Non-pigmented ciliary epithelial cell (primary cell): ENCODE results near the gene FBXL17.

Experiments used
- DNase-seq: peaks from one replicate; pipeline ENCODE4 v3.0.0-alpha.2; 2010; ENCODE audit warnings: low read depth

Gene FBXL17

GRCh38 chr5:108149369-108149768 lies 232.5 kb downstream of the FBXL17 start:
- no peak for DNase-seq

- DNase-seq: no peak
Measured at GRCh38 chr5:108148715-108149139, 233.2 kb downstream of the FBXL17 start.

- no peak for DNase-seq
Measured at GRCh38 chr5:108146222-108146621, 235.7 kb downstream of the FBXL17 start.

DNA sequence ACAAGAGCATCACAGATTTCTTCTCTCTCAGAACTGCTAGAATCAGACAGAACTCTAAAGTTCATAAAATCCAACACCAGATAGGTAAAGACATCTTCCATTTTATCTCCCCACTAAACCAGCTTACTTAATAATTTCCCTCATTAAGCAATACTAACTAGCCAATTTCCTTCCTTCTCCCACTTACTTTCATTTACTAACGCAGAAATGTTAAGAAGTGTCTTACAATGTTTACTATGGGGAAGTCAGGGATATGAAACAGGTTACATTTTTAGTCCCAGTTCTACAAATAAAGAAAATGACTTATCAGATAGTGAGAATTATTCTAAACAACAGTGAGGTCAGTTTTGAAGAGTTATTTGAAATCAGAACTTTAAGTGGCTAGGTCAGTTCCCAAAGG lies 236.5 kb downstream of the FBXL17 start:
- no peak for DNase-seq

DNA sequence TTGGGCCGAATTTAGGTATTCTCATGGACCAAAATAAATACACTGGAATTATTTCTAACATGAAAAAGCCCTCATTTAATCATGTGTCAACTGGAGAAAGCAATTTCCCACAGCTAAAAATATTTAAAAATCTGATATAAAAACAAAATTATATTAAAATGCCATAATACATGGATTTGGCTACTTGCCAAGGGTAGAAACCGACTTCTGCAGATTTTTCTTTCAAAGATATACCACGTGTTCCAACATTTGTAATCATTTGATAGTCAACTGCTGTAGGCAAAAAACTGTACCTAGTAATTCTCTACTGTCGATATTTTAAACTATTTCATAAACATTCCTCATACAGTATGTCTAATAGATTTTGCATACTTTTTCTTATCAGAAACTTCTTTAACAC lies 237.6 kb downstream of the FBXL17 start:
- no peak for DNase-seq

GRCh38 chr5:108143581-108143980 lies 238.3 kb downstream of the FBXL17 start:
- DNase-seq: no peak

DNA sequence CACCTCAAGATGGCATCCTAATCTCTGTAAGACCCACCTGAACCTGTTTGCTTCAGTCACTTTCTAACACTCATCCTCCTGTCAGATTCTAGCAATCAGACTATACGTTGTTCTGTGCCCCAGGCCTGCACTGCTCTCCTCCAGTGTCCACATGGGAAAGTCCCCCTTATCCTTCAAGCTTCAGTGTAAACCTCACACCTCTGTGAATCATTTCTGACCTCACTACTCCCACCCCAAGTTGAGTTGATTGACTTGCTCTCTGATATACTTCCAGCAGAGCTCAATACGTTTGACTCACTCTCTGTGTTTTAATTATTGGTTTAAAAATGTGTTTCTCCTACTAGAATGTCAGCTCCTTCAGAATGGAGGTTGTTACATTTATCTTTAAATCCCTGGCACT lies 240.2 kb downstream of the FBXL17 start:
- DNase-seq: no peak

GRCh38 chr5:108136493-108136892 lies 245.4 kb downstream of the FBXL17 start:
- no peak for DNase-seq

- DNase-seq: no peak
Measured at GRCh38 chr5:108129129-108129528, 252.8 kb downstream of the FBXL17 start.

DNA sequence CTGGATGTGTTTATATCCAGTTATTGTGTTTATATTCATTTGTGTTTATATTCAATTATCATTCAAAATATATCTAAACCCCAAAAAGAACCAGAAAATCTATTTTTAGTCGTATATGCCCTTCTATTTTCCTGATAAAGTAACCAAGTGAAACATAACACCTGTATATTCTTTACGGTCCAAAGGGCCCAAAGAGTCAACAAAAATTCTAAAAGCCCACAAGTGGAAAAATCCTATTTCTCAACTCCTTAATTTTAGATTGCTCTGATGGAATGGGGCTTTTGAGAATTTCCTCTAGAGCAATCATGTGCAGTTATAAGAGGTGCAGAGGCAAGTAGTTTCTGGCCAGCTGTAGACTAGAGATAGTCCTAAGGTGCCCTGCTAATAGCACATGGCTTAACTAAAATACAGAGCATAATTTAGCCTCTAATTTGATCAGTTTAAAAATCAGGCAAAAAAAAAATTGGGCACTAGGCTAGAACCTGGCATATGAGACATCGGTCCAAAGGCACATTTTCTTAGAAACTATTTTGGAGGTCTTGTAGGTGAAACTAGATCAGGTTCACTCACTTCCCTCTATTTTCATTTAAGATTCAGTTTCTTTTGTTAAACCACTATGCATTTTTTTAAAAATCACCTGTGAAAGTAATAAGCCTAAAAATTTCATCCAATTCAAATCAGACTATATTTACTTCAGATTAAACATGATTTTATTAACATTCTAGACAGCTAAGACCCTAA lies 256.0 kb downstream of the FBXL17 start:
- DNase-seq: no peak

GRCh38 chr5:108124596-108124995 lies 257.3 kb downstream of the FBXL17 start:
- DNase-seq: no peak

DNA sequence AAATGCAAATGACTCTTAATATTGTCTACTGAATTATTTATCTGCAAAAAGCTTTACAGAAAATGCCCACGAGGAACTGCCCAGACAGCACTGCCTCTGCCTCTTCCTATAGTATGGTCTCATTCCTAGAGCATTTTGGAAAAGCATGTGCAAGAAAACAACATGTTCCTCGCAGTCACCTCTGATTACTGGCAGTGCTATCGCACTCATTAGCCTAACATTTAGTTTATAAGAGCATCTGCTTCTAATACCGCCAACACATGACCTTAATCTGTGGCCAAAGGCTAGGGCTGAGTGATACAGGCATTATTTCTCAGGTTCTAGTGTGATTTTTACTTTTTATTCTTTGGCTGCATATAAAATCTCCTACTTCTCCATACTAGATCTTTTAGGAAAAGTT lies 259.2 kb downstream of the FBXL17 start:
- DNase-seq: no peak

DNA sequence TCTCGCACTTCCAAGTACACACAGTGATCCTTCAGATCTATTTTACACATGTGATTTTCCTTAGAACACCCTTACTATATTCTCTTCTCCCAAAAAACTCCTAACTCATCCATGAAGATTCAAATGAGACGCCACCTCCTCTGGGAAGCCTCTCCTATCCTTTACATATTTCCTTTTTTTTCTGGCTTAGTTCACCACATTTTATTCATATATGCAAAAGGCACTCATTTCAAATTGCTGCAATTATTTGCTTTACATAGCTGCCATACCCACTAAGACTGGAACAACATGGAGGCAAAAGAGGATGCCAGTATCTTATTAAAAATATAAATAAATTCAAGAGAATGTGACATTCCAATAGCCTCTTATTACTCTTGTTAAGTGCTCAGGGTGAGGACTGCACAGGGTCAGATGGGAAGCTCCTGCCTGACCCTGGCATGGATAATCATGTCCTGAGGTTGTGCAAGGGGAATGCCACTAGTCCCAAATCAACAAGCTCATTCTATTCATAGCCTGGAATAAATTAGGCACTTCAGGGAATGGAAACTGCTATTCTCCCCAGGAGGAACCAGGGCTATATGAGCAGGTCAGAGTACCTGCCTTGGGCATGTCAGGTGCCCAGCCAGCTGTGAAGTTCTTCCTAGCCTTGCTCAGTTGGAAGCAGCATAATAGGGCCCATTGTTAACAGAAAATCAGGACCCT lies 262.9 kb downstream of the FBXL17 start:
- no peak for DNase-seq

- DNase-seq: no peak
Measured at GRCh38 chr5:108115673-108116072, 266.2 kb downstream of the FBXL17 start.

- no peak for DNase-seq
Measured at GRCh38 chr5:108113950-108114349, 267.9 kb downstream of the FBXL17 start.

DNA sequence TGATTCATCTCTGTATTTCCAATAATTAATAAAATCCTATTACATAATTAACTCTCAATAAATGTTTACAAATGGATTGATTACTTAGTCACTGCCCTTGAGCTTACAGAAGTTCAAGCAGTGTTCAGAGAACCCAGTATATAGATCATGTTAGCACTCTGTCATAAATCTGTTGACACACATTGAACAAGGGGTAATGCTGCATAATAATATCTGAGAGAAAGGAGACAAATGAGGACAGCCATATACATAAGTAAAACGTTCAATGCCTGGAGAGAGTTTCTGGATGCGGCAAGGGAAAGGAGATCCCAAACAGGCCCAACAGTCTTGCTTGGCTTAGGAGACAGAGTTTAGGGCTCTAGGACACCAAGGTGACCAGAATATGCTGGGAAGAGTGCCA lies 270.2 kb downstream of the FBXL17 start:
- DNase-seq: no peak

DNA sequence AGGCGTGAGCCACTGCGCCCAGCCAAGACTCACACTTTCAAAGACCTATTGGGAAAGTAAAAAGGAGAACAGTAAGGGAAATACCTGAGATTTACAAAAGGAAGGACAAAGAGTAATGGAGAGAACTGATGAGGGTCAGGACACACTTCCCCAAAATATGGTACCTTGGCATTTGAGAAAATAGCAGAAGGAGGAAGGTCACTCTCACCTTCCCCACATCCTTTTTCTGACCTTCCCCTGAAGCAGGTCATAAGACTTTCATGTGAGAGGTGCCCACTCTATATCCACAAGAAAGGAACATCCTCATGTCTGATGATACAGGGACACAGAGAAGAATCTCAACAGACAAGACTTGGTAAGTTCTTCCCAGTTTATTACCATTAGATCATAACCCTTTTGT lies 272.8 kb downstream of the FBXL17 start:
- DNase-seq: no peak

- no peak for DNase-seq
Measured at GRCh38 chr5:108104448-108104847, 277.4 kb downstream of the FBXL17 start.

DNA sequence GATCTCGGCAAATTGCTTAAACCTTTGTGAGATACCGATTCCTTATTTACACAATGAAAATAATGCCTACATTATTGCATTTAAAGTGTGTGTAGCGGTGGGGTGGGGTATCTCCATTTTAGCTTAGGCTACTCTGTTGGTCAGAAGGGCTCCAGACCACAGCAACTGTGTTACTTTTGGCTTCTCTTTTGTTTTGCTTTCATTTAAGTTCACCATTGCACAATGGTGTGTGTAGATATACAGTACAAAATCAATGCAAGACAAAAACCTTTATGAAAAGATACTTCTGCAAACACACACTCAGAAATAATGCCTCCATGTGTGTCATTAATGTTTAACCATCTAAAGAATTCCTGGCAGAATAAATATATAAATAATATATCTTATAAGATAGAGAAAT lies 279.4 kb downstream of the FBXL17 start:
- DNase-seq: no peak

GRCh38 chr5:108101821-108102220 lies 280.1 kb downstream of the FBXL17 start:
- no peak for DNase-seq

DNA sequence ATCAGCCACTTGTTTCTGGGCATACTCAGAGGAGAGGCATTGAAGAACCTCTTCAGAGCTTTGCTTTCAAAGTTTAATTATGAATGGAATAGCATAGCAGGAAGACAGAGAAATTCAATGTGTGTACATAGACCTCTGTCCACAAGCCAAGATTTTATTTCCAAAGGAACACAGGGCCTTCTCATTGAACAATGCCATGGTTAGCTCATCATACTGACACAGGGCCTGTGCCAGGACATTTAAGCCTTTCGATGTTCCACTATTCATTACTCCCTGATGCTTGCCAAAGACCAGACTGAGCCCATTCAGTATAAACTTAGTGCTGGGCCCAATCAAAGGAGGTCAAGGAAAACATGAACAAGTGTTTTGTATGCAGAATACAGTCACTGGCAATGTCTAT lies 280.8 kb downstream of the FBXL17 start:
- no peak for DNase-seq

DNA sequence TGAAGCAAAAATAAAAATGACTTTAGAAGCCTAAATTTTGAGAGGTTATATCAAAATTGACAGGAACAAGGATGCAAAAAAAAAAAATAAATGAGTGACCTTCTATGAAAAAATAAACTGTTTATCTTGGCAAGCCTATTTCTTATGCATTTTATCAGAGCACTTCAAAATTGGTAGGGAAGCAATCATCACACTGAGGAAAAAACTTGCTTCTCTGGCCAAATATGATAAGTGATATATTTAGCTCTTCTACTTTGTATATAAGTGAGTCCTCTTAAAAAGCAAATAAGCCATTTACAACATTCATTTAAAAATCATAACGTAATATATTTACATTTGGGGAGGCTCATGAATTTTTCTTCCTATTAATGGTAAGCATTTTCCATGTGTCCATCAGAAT lies 287.1 kb downstream of the FBXL17 start:
- DNase-seq: no peak

DNA sequence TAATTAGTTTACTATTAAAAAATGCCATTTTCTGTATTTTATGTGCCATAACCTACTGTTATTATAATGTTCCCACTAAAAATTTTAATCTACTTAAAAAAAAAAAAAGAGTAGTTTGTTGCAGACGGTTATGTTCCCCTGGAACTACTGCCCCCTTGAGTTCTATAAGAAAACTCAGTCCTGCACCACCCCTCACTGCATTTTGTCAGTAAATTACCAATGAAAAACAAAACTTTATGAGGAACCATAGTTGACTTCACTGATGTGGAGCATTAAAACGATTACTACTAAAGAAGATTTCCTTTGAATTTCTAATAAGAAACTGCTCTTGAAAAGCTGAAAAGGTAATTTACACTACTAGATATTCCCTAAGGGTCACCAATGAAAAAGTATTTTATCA lies 288.7 kb downstream of the FBXL17 start:
- no peak for DNase-seq

DNA sequence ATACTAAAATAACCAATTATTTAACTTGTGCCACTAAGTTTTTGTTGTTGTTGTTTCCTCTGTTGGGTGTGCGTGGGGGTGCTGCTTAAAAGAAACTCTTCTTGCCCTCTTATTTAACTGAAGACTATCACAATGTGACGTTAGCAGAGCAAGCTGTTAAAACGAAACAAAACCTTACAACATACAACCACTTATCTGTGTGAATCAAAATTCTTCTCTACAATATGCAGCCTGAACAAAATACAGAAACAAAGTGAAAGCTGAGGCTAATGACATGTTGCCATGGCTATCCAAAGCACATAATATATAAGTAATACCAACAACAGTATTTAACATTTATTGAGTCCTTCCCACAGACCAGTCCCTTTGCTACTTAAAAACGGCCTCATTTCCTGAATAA lies 291.0 kb downstream of the FBXL17 start:
- no peak for DNase-seq
